MCF 10A (cell line): Measurements from ENCODE around the gene LRIG3. TPM values are rescaled to one million over a fixed set of nuclear protein-coding genes. Genes with fewer than 3 reads are reported as not detected.

Experiments used
- BruUV-seq: library from RNA; stranded (reverse); fragments of 400-500 nt; replicated peaks from 2 replicates; lab custom pipeline; 2021; lab: Mats Ljungman, UMichigan
- CTCF ChIA-PET: fragments of 300-600 bp; sonication (Branson Sonifier 250); formaldehyde crosslinking; extraction: SDS; loops from one replicate; lab custom pipeline; 2021; ENCODE audit warnings: antibody characterized with exemption, inconsistent platforms; lab: Yijun Ruan, JAX
- POLR2A ChIA-PET: fragments of 300-600, 350-650 bp; sonication (Branson Sonifier 250); formaldehyde crosslinking; extraction: SDS; loops from one replicate; lab custom pipeline; 2020; ENCODE audit warnings: antibody characterized with exemption, inconsistent platforms; lab: Yijun Ruan, JAX
- DNase-seq: peaks from one replicate; pipeline ENCODE4 v3.0.0-alpha.2; 2018; ENCODE audit not compliant: unreplicated experiment
- H3K27ac Mint-ChIP-seq: one replicate; pipeline ENCODE4 v1.8.0; 2022; ENCODE audit warnings: mild to moderate bottlenecking, low read depth, mixed read lengths; ENCODE audit not compliant: unreplicated experiment
- H3K27me3 Mint-ChIP-seq: one replicate; pipeline ENCODE4 v1.8.0; 2022; ENCODE audit warnings: mixed read lengths; ENCODE audit not compliant: insufficient read depth, unreplicated experiment
- H3K36me3 Mint-ChIP-seq: one replicate; pipeline ENCODE4 v1.8.0; 2022; ENCODE audit warnings: mild to moderate bottlenecking, moderate library complexity, mixed read lengths; ENCODE audit not compliant: insufficient read depth, unreplicated experiment
- H3K4me1 Mint-ChIP-seq: one replicate; pipeline ENCODE4 v1.8.0; 2022; ENCODE audit warnings: mixed read lengths; ENCODE audit not compliant: insufficient read depth, unreplicated experiment
- H3K4me3 Mint-ChIP-seq: one replicate; pipeline ENCODE4 v1.8.0; 2022; ENCODE audit warnings: mild to moderate bottlenecking, moderate library complexity, mixed read lengths; ENCODE audit not compliant: unreplicated experiment
- H3K9me3 Mint-ChIP-seq: one replicate; pipeline ENCODE4 v1.8.0; 2022; ENCODE audit warnings: mixed read lengths; ENCODE audit not compliant: unreplicated experiment
- intact Hi-C: fragments of 100-400 bp; cut with micrococcal nuclease; formaldehyde crosslinking; loops from 2 replicates; pipeline ENCODE4 v1.14.1; 2022
- total RNA-seq: library from RNA; stranded (reverse); gene quantifications from 2 replicates; pipeline ENCODE4 v1.2.3, GENCODE V29; 2022
- TF ChIP-seq, protein P1 (sequence below): fragments of 200-600 bp; IDR thresholded peaks from one replicate; pipeline ENCODE4 v1.8.0; 2022; ENCODE audit warnings: antibody characterized with exemption, mild to moderate bottlenecking; ENCODE audit not compliant: unreplicated experiment

LRIG3 gene
- total RNA-seq, 1 experiment from 2014 or later = 41.5 TPM

DNA sequence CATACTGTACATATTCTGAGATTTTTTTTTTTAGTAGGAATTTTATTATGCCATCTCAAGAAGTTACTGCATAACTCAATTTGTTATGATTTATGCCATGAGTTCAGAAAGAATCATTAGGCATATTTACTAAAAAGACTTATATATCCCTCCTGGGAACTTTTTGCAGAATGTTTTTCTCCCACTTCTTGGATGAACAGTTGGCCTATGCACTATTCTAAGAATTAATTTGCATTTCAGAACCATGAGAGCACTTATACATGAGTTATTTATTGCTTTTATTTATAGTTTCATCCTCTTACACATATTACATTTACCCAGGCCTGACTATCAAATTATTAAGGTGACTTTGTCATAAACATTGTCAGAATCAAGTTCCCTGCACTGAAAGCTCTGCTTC lies 6.3 kb upstream of the LRIG3 start:
- no peaks in the 10 kb centered on the region for H3K36me3 Mint-ChIP-seq
- CTCF ChIA-PET = interaction anchor here (0.6 kb wide), 1 partner anchor 1025 kb away, joined by 3 read pairs; no protein-coding TSS in a partner anchor
- intact Hi-C loops = no loop called here
- POLR2A ChIA-PET = interaction anchor here (1.6 kb wide), 2 partner anchors 9 to 115 kb away, joined by 3 to 8 read pairs; no protein-coding TSS in a partner anchor
- no peaks in the 10 kb centered on the region for H3K27me3 Mint-ChIP-seq
- no peak overlapping the region for H3K27ac Mint-ChIP-seq
- DNase-seq = no peak
- H3K9me3 Mint-ChIP-seq = peaks cover 3% of the 10 kb centered on the region
- no peak overlapping the region for H3K4me3 Mint-ChIP-seq
- TF ChIP-seq, protein P1, sequence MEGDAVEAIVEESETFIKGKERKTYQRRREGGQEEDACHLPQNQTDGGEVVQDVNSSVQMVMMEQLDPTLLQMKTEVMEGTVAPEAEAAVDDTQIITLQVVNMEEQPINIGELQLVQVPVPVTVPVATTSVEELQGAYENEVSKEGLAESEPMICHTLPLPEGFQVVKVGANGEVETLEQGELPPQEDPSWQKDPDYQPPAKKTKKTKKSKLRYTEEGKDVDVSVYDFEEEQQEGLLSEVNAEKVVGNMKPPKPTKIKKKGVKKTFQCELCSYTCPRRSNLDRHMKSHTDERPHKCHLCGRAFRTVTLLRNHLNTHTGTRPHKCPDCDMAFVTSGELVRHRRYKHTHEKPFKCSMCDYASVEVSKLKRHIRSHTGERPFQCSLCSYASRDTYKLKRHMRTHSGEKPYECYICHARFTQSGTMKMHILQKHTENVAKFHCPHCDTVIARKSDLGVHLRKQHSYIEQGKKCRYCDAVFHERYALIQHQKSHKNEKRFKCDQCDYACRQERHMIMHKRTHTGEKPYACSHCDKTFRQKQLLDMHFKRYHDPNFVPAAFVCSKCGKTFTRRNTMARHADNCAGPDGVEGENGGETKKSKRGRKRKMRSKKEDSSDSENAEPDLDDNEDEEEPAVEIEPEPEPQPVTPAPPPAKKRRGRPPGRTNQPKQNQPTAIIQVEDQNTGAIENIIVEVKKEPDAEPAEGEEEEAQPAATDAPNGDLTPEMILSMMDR = no peak
- BruUV-seq = no TSS peak
- H3K4me1 Mint-ChIP-seq = peaks cover 25% of the 10 kb centered on the region

DNA sequence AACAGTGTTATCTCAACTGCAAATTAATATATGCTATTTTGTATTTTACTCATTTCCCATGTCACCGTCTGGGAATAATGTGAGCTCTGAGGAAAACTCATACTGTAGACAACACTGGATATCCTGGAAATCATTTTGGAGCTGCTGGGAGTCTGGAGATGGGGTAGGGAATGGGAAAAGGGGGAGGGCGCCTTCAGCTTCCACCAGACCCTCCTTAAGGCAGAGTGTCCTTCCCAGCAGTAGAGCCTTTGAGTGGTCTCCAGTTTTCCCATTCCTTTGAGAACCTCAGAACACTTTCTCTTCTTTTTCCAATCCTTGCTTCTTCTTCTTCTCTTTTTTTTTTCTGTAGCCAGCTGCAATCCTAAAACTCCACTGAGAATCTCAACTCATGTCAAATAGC lies 5.4 kb upstream of the LRIG3 start:
- POLR2A ChIA-PET = interaction anchor here (0.9 to 18.1 kb wide), 7 partner anchors 9 to 156 kb away, joined by 3 to 655 read pairs (median 4); no protein-coding TSS in a partner anchor
- BruUV-seq = no TSS peak
- CTCF ChIA-PET = no interaction called here

DNA sequence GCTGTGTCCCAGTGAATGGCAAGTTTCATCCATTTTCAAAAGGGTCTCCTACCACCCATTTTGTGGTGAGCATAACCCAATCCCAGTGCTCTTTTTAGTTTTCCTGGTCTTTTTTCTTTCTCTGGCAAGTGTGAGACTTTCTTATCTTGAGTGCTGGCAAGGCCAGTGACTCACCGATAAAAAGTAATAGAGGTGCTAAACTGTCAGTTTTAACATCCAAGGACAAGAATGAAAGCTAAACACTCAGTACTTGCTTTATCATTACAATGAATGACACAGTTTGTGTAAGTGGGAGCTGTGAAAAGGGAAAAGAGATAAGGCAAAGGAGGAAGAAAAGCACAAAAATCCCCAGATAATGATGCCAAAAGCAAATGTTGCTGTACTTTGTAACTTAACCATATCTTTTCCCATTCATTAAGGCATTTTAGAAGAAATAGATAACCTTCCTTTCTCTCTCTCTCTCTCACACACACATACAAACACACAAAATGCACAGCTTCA lies 4.9 kb upstream of the LRIG3 start:
- TF ChIP-seq, protein P1 = no peak
- H3K4me1 Mint-ChIP-seq = peaks cover 29% of the 10 kb centered on the region
- no peak overlapping the region for H3K27ac Mint-ChIP-seq
- intact Hi-C loops = no loop called here
- no TSS peak for BruUV-seq
- H3K36me3 Mint-ChIP-seq = no peaks in the 10 kb centered on the region
- H3K9me3 Mint-ChIP-seq = no peaks in the 10 kb centered on the region
- H3K4me3 Mint-ChIP-seq = no peak overlapping the region
- no peaks in the 10 kb centered on the region for H3K27me3 Mint-ChIP-seq
- ChIA-PET CTCF (no interaction called here), POLR2A (interaction anchor here (0.9 to 18.1 kb wide), 8 partner anchors 8 to 157 kb away, joined by 3 to 655 read pairs (median 4); no protein-coding TSS in a partner anchor)
- no peak for DNase-seq

More for the DNA sequence above, 5.4 kb upstream of the LRIG3 start:
- Mint-ChIP-seq H3K9me3 (no peaks in the 10 kb centered on the region), H3K4me3 (no peak overlapping the region), H3K27ac (no peak overlapping the region), H3K36me3 (no peaks in the 10 kb centered on the region), H3K27me3 (no peaks in the 10 kb centered on the region), H3K4me1 (peaks cover 29% of the 10 kb centered on the region)
- DNase-seq = no peak
- intact Hi-C loops = no loop called here
- TF ChIP-seq, protein P1 = no peak

DNA sequence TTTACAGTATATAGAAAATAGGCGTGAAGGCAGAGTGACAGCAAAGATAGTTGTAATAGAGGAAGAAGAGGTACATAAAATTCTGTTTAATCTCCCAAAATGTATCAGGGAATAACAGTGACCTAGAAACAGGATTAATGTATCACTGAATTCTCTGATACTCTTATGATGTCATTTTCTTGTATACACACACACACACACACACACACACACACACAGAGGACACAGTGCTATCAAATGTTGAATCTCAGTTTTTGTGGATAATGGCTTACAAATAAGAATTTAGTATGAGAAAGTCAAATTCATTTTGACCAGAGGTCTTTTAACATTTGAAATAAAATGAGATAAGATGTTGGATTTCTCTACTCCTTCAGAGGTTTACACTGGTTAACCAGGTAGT lies 4.3 kb upstream of the LRIG3 start:
- TF ChIP-seq, protein P1 = no peak
- no peak overlapping the region for H3K4me3 Mint-ChIP-seq
- ChIA-PET CTCF (no interaction called here), POLR2A (interaction anchor here (0.7 to 18.1 kb wide), 6 partner anchors 10 to 157 kb away, joined by 3 to 655 read pairs (median 6); no protein-coding TSS in a partner anchor)
- BruUV-seq = no TSS peak
- intact Hi-C loops = no loop called here
- H3K4me1 Mint-ChIP-seq = peaks cover 29% of the 10 kb centered on the region
- no peaks in the 10 kb centered on the region for H3K27me3 Mint-ChIP-seq
- no peaks in the 10 kb centered on the region for H3K36me3 Mint-ChIP-seq
- no peak overlapping the region for H3K27ac Mint-ChIP-seq
- no peaks in the 10 kb centered on the region for H3K9me3 Mint-ChIP-seq
- DNase-seq = no peak
